ENCODE results near the gene PTPRU.

DNA sequence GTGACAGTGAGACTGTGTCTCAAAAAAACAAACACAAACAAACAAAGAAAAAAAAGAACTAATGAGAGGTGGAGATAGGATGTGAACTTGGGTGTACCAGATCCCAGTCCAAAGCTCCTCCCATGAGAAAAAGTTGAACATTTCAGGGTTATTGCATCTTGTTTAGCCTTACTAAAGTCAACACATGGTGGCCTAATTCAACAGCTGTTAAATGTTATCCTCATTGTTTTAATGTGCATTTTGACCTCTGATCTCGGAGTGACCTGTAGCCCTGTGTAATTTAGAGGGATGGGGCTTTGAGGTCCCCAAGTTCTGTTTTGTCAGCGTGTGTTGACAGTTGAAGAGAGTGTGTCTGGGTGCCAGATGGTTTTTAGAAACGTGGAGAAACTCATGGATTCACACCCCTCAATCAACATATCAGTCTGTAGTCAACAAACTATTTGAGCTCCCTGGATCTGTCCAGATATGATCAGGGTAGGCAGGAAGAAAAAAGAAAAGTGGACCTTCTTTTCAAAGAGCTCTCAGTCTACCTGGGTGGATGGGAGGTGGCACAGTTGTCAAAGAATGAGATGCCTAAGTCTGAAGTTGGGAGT is 34.7 kb downstream of the PTPRU start:
- no peak for TF ChIP-seq FOSL1 (IDR thresholded peaks at IDR 0.05; ENCODE audit: low read depth)
- TF ChIP-seq POLR2A (IDR thresholded peaks at IDR 0.05; ENCODE audit: borderline replicate concordance, extremely low read depth, insufficient read depth, insufficient read length): no peak
- TF ChIP-seq RAD21 (IDR thresholded peaks at IDR 0.05; ENCODE audit: low read depth): no peak
- no peak for TF ChIP-seq JUND (IDR thresholded peaks at IDR 0.05)
- TF ChIP-seq, protein P1, sequence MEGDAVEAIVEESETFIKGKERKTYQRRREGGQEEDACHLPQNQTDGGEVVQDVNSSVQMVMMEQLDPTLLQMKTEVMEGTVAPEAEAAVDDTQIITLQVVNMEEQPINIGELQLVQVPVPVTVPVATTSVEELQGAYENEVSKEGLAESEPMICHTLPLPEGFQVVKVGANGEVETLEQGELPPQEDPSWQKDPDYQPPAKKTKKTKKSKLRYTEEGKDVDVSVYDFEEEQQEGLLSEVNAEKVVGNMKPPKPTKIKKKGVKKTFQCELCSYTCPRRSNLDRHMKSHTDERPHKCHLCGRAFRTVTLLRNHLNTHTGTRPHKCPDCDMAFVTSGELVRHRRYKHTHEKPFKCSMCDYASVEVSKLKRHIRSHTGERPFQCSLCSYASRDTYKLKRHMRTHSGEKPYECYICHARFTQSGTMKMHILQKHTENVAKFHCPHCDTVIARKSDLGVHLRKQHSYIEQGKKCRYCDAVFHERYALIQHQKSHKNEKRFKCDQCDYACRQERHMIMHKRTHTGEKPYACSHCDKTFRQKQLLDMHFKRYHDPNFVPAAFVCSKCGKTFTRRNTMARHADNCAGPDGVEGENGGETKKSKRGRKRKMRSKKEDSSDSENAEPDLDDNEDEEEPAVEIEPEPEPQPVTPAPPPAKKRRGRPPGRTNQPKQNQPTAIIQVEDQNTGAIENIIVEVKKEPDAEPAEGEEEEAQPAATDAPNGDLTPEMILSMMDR (IDR thresholded peaks at IDR 0.05 in 2 of 3, conservative IDR thresholded peaks at IDR 0.05 in 1 of 3; ENCODE audit: borderline replicate concordance in 1 of 3, insufficient read depth in 1 of 3, low read depth in 2 of 3, low read length in 2 of 3): no peak
- TF ChIP-seq MAX (IDR thresholded peaks at IDR 0.05): no peak
